ENCODE measurements around the gene TFPI.

DNA sequence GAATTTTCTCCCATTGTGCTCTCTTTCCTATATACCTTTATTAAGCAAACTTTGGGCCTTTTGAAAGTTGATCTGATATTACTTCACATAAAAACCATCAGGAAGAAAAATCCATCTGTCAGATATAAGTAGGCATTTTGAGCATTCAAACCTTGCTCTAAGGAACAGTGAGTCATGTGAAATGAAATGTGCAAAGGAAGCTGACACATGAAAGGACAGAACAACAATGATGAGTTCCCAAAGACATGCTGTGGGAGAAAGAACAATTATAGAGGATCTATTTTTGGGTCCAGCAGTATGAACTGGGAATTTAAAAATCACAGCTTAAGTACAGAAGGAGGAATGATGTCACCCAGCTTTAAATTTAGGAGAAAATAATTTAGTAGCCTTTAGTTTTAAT, 124.2 kb downstream of the TFPI start:
- TF ChIP-seq, protein P1, sequence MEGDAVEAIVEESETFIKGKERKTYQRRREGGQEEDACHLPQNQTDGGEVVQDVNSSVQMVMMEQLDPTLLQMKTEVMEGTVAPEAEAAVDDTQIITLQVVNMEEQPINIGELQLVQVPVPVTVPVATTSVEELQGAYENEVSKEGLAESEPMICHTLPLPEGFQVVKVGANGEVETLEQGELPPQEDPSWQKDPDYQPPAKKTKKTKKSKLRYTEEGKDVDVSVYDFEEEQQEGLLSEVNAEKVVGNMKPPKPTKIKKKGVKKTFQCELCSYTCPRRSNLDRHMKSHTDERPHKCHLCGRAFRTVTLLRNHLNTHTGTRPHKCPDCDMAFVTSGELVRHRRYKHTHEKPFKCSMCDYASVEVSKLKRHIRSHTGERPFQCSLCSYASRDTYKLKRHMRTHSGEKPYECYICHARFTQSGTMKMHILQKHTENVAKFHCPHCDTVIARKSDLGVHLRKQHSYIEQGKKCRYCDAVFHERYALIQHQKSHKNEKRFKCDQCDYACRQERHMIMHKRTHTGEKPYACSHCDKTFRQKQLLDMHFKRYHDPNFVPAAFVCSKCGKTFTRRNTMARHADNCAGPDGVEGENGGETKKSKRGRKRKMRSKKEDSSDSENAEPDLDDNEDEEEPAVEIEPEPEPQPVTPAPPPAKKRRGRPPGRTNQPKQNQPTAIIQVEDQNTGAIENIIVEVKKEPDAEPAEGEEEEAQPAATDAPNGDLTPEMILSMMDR (IDR thresholded peaks at IDR 0.05; ENCODE audit: control extremely low read depth in 1 of 3, insufficient read depth in 1 of 3, low read depth in 1 of 3, low read length in 3 of 3) = no peak
- no peak for TF ChIP-seq SP4 (IDR thresholded peaks at IDR 0.05; ENCODE audit: low read length)
- no peak for TF ChIP-seq SIN3A (conservative IDR thresholded peaks at IDR 0.05 in 1 of 2, IDR thresholded peaks at IDR 0.05 in 1 of 2; ENCODE audit: low read depth in 1 of 2, low read length in 2 of 2)
- TF ChIP-seq RAD21 (IDR thresholded peaks at IDR 0.05 in 1 of 2, conservative IDR thresholded peaks at IDR 0.05 in 1 of 2; ENCODE audit: low read depth in 2 of 2, low read length in 2 of 2) = no peak
- TF ChIP-seq YY1 (IDR thresholded peaks at IDR 0.05; ENCODE audit: low read depth, low read length) = no peak
